Tibial artery (tissue), 4 donors: ENCODE measurements around the gene BMP15.

ENCODE experiments used
- DNase-seq, 2 donors: peaks; one replicate each; pipeline ENCODE4 v3.0.0-alpha.2; 2019
- H3K27ac ChIP-seq, 2 donors: fragments of 200-600 bp; sonication (generic) in 1 of 2; 1 replicate in 1 of 2; 2 replicates in 1 of 2; pipeline ENCODE4 v1.5.1; 2018 to 2019; ENCODE audit warnings: mild to moderate bottlenecking in 1 of 2
- H3K27me3 ChIP-seq, 2 donors: fragments of 200-600 bp; sonication (generic) in 1 of 2; one replicate each; pipeline versions ENCODE4 v1.5.1 to v1.6.0; 2016 to 2019
- H3K36me3 ChIP-seq, 3 donors: fragments of 200-600 bp; sonication (generic) in 2 of 3; one replicate each; pipeline ENCODE4 v1.5.1; 2016 to 2019; ENCODE audit warnings: mild to moderate bottlenecking in 2 of 3
- H3K4me1 ChIP-seq, 4 donors: fragments of 200-600 bp; sonication (generic) in 2 of 4; 1 replicate in 3 of 4; 2 replicates in 1 of 4; pipeline ENCODE4 v1.5.1; 2016 to 2019
- H3K4me3 ChIP-seq, 2 donors: fragments of 200-600 bp; sonication (generic) in 1 of 2; 1 replicate in 1 of 2; 2 replicates in 1 of 2; pipeline ENCODE4 v1.5.1; 2018 to 2019; ENCODE audit warnings: mild to moderate bottlenecking in 2 of 2
- H3K9me3 ChIP-seq, 3 donors: fragments of 200-600 bp; sonication (generic) in 1 of 3; one replicate each; pipeline ENCODE4 v1.5.1; 2016 to 2019
- CTCF ChIP-seq, 2 experiments: fragments of 200-600 bp in 1 of 2; fragments of 450-650 bp in 1 of 2; IDR thresholded peaks; one replicate each; pipeline ENCODE4 v1.5.1; 2017 to 2019; ENCODE audit warnings: antibody characterized with exemption in 2 of 2, mild to moderate bottlenecking in 1 of 2, moderate library complexity in 1 of 2
- intact Hi-C: fragments of 100-400 bp; cut with DNase I; formaldehyde crosslinking; loops from one replicate; pipeline ENCODE4 v1.15.0; 2023; ENCODE audit warnings: low total_unique reads

BMP15 gene

GRCh38 chrX:50877310-50877709 is 33.2 kb upstream of the BMP15 start:
- no peak for TF ChIP-seq CTCF (IDR thresholded peaks at IDR 0.05)
- no peaks in the 10 kb centered on the region for H3K9me3 ChIP-seq
- DNase-seq: no peak
- H3K27me3 ChIP-seq: no peaks in the 10 kb centered on the region
- no peak overlapping the region for H3K27ac ChIP-seq
- H3K36me3 ChIP-seq: no peaks in the 10 kb centered on the region
- no peak overlapping the region for H3K4me3 ChIP-seq
- intact Hi-C loops: no loop called here
- no peaks in the 10 kb centered on the region for H3K4me1 ChIP-seq

GRCh38 chrX:50881028-50881427 is 29.5 kb upstream of the BMP15 start:
- Histone ChIP-seq H3K9me3 (no peaks in the 10 kb centered on the region), H3K4me3 (no peak overlapping the region), H3K36me3 (no peaks in the 10 kb centered on the region), H3K27ac (no peak overlapping the region), H3K4me1 (no peaks in the 10 kb centered on the region), H3K27me3 (no peaks in the 10 kb centered on the region)
- intact Hi-C loops: no loop called here
- DNase-seq: no peak
- TF ChIP-seq CTCF (IDR thresholded peaks at IDR 0.05): no peak

GRCh38 chrX:50888884-50889283 is 21.7 kb upstream of the BMP15 start:
- no peak for DNase-seq
- no peaks in the 10 kb centered on the region for H3K27me3 ChIP-seq
- H3K36me3 ChIP-seq: no peaks in the 10 kb centered on the region
- H3K4me1 ChIP-seq: no peaks in the 10 kb centered on the region
- TF ChIP-seq CTCF (IDR thresholded peaks at IDR 0.05): no peak
- H3K4me3 ChIP-seq: no peak overlapping the region
- H3K27ac ChIP-seq: no peak overlapping the region
- H3K9me3 ChIP-seq: peaks cover 0 to 14% (median 5%) of the 10 kb centered on the region in 3 donors
- intact Hi-C loops: no loop called here

- Histone ChIP-seq H3K4me1 (no peaks in the 10 kb centered on the region), H3K4me3 (no peak overlapping the region), H3K36me3 (no peaks in the 10 kb centered on the region), H3K27ac (no peak overlapping the region), H3K9me3 (peaks cover 0 to 14% (median 5%) of the 10 kb centered on the region in 3 donors), H3K27me3 (no peaks in the 10 kb centered on the region)
- intact Hi-C loops: no loop called here
- no peak for TF ChIP-seq CTCF (IDR thresholded peaks at IDR 0.05)
- DNase-seq: no peak
These were observed 21.0 kb upstream of the BMP15 start for GRCh38 chrX:50889582-50889981.

GRCh38 chrX:50893047-50893446 is 17.5 kb upstream of the BMP15 start:
- intact Hi-C loops: no loop called here
- no peak for TF ChIP-seq CTCF (IDR thresholded peaks at IDR 0.05)
- H3K4me1 ChIP-seq: no peaks in the 10 kb centered on the region
- H3K4me3 ChIP-seq: no peak overlapping the region
- H3K36me3 ChIP-seq: no peaks in the 10 kb centered on the region
- no peaks in the 10 kb centered on the region for H3K27me3 ChIP-seq
- DNase-seq: no peak
- H3K9me3 ChIP-seq: peaks cover 0 to 14% (median 5%) of the 10 kb centered on the region in 3 donors
- H3K27ac ChIP-seq: no peak overlapping the region

- Histone ChIP-seq H3K36me3 (no peaks in the 10 kb centered on the region), H3K4me1 (no peaks in the 10 kb centered on the region), H3K27ac (no peak overlapping the region), H3K4me3 (no peak overlapping the region), H3K9me3 (peaks cover 0 to 14% (median 5%) of the 10 kb centered on the region in 3 donors), H3K27me3 (no peaks in the 10 kb centered on the region)
- no peak for DNase-seq
- no peak for TF ChIP-seq CTCF (IDR thresholded peaks at IDR 0.05)
- intact Hi-C loops: no loop called here
These were observed 17.1 kb upstream of the BMP15 start for GRCh38 chrX:50893466-50893865.
